Measurements from ENCODE around the gene SLC35A2.

GRCh38 chrX:48919947-48920717 is 8.7 kb upstream of the SLC35A2 start:
- TF ChIP-seq, protein P1, sequence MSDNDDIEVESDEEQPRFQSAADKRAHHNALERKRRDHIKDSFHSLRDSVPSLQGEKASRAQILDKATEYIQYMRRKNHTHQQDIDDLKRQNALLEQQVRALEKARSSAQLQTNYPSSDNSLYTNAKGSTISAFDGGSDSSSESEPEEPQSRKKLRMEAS (IDR thresholded peaks at IDR 0.05; ENCODE audit: low read depth, low read length) = no peak
- TF ChIP-seq, protein P2, sequence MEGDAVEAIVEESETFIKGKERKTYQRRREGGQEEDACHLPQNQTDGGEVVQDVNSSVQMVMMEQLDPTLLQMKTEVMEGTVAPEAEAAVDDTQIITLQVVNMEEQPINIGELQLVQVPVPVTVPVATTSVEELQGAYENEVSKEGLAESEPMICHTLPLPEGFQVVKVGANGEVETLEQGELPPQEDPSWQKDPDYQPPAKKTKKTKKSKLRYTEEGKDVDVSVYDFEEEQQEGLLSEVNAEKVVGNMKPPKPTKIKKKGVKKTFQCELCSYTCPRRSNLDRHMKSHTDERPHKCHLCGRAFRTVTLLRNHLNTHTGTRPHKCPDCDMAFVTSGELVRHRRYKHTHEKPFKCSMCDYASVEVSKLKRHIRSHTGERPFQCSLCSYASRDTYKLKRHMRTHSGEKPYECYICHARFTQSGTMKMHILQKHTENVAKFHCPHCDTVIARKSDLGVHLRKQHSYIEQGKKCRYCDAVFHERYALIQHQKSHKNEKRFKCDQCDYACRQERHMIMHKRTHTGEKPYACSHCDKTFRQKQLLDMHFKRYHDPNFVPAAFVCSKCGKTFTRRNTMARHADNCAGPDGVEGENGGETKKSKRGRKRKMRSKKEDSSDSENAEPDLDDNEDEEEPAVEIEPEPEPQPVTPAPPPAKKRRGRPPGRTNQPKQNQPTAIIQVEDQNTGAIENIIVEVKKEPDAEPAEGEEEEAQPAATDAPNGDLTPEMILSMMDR (IDR thresholded peaks at IDR 0.05; ENCODE audit: low read depth, low read length) = no peak
- no peak for TF ChIP-seq POLR2A (IDR thresholded peaks at IDR 0.05; ENCODE audit: extremely low read depth, insufficient read length)

Measured in NB4 (cell line).